ENCODE results near the gene IGSF8. TPM values are rescaled to one million over a fixed set of nuclear protein-coding genes. Genes with fewer than 3 reads are reported as not detected.

IGSF8 gene
- total RNA-seq, 1 experiment from 2014 or later, result 101 TPM

GRCh38 chr1:160129558-160129957 lies 31.1 kb upstream of the IGSF8 start (continued):
- TF ChIP-seq ZBTB21 (CRISPR knock-in tag; IDR thresholded peaks at IDR 0.05; ENCODE audit: borderline replicate concordance) (no peak), JUN (CRISPR knock-in tag; IDR thresholded peaks at IDR 0.05) (no peak), ELF4 (CRISPR knock-in tag; IDR thresholded peaks at IDR 0.05; ENCODE audit: low read depth) (no peak)

- ChIA-PET CTCF (interaction anchor here (1.8 to 2.2 kb wide), 2 partner anchors 33 to 123 kb away, joined by 4 to 7 read pairs; no protein-coding TSS in a partner anchor), POLR2A (no interaction called here)
- Mint-ChIP-seq H3K4me3 (no peak overlapping the region), H3K27me3 (ENCODE audit: low read depth) (no peaks in the 10 kb centered on the region), H3K4me1 (peaks cover 10% of the 10 kb centered on the region), H3K27ac (no peak overlapping the region), H3K9me3 (no peaks in the 10 kb centered on the region), H3K36me3 (peaks cover 40% of the 10 kb centered on the region)
- ATAC-seq (no peak), DNase-seq (ENCODE audit: low spot score) (no peak)
- no peak for TF ChIP-seq MLX (CRISPR knock-in tag; IDR thresholded peaks at IDR 0.05)
- no peak for TF ChIP-seq ZNF532 (CRISPR knock-in tag; IDR thresholded peaks at IDR 0.05; ENCODE audit: borderline replicate concordance)
- TF ChIP-seq ZNF317 (CRISPR knock-in tag; IDR thresholded peaks at IDR 0.05; ENCODE audit: borderline replicate concordance, low read depth), result no peak
- no peak for TF ChIP-seq JUN (CRISPR knock-in tag; IDR thresholded peaks at IDR 0.05)
- TF ChIP-seq, protein P1, sequence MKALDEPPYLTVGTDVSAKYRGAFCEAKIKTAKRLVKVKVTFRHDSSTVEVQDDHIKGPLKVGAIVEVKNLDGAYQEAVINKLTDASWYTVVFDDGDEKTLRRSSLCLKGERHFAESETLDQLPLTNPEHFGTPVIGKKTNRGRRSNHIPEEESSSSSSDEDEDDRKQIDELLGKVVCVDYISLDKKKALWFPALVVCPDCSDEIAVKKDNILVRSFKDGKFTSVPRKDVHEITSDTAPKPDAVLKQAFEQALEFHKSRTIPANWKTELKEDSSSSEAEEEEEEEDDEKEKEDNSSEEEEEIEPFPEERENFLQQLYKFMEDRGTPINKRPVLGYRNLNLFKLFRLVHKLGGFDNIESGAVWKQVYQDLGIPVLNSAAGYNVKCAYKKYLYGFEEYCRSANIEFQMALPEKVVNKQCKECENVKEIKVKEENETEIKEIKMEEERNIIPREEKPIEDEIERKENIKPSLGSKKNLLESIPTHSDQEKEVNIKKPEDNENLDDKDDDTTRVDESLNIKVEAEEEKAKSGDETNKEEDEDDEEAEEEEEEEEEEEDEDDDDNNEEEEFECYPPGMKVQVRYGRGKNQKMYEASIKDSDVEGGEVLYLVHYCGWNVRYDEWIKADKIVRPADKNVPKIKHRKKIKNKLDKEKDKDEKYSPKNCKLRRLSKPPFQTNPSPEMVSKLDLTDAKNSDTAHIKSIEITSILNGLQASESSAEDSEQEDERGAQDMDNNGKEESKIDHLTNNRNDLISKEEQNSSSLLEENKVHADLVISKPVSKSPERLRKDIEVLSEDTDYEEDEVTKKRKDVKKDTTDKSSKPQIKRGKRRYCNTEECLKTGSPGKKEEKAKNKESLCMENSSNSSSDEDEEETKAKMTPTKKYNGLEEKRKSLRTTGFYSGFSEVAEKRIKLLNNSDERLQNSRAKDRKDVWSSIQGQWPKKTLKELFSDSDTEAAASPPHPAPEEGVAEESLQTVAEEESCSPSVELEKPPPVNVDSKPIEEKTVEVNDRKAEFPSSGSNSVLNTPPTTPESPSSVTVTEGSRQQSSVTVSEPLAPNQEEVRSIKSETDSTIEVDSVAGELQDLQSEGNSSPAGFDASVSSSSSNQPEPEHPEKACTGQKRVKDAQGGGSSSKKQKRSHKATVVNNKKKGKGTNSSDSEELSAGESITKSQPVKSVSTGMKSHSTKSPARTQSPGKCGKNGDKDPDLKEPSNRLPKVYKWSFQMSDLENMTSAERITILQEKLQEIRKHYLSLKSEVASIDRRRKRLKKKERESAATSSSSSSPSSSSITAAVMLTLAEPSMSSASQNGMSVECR (CRISPR knock-in tag; IDR thresholded peaks at IDR 0.05; ENCODE audit: borderline replicate concordance), result no peak
- no peak for TF ChIP-seq CBFB (CRISPR knock-in tag; IDR thresholded peaks at IDR 0.05; ENCODE audit: low read depth)
- no peak for TF ChIP-seq MXD4 (CRISPR knock-in tag; IDR thresholded peaks at IDR 0.05; ENCODE audit: borderline replicate concordance)
- TF ChIP-seq, protein P2, sequence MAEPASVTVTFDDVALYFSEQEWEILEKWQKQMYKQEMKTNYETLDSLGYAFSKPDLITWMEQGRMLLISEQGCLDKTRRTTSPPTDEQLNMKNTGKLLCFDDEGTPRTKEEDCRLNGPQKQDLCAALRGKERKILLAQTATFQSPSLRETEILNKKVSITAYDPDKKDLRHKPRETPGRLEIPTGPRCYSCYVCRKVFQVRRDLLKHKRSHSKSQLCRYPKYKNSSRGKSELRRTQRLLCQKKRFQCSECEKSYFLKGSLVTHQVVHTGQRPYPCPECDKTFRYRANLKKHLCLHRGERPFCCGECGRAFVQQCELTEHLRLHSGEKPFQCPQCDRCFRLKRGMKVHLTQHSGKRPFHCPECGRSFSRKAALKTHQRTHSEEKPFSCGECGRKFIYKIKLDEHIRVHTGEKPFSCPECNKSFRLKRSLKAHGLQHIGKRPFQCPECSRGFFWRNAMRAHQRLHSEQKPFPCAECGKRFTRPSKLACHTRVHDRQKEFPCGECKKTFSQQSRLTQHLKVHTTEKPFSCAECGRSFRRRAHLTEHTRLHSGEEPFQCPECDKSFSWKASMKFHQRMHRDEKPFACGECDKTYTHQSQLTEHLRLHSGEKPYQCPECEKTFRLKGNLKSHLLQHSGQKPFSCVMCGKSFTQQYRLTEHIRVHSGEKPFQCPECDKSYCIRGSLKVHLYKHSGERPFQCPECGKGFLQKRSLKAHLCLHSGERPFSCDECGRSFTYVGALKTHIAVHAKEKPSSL (CRISPR knock-in tag; conservative IDR thresholded peaks at IDR 0.05), result no peak
- no peak for TF ChIP-seq TCF7 (CRISPR knock-in tag; IDR thresholded peaks at IDR 0.05; ENCODE audit: low read depth)
Observed at GRCh38 chr1:160129046-160129445, 30.6 kb upstream of the IGSF8 start.

- ChIA-PET POLR2A (no interaction called here), CTCF (interaction anchor here (1.3 to 2.2 kb wide), 2 partner anchors 25 to 123 kb away, joined by 3 to 7 read pairs; no protein-coding TSS in a partner anchor)
- DNase-seq (ENCODE audit: low spot score), result no peak
- Mint-ChIP-seq H3K27ac (no peak overlapping the region), H3K36me3 (peaks cover 44% of the 10 kb centered on the region), H3K4me1 (peaks cover 12% of the 10 kb centered on the region), H3K9me3 (no peaks in the 10 kb centered on the region), H3K4me3 (no peak overlapping the region), H3K27me3 (ENCODE audit: low read depth) (no peaks in the 10 kb centered on the region)
- ATAC-seq, result no peak
- TF ChIP-seq FOXP4 (CRISPR knock-in tag; IDR thresholded peaks at IDR 0.05) (no peak), NFATC4 (CRISPR knock-in tag; IDR thresholded peaks at IDR 0.05) (no peak), FOXP1 (CRISPR knock-in tag; IDR thresholded peaks at IDR 0.05; ENCODE audit: borderline replicate concordance) (no peak), NR3C1 (CRISPR knock-in tag; conservative IDR thresholded peaks at IDR 0.05; ENCODE audit: low read depth) (no peak), IRF1 (CRISPR knock-in tag; IDR thresholded peaks at IDR 0.05) (no peak), MXD4 (CRISPR knock-in tag; IDR thresholded peaks at IDR 0.05; ENCODE audit: borderline replicate concordance) (no peak), TP53 (CRISPR knock-in tag; IDR thresholded peaks at IDR 0.05) (no peak)
Observed at GRCh38 chr1:160128636-160129035, 30.2 kb upstream of the IGSF8 start.

Measured in WTC11 (cell line).